ENCODE measurements around the gene RHCG. TPM values are rescaled to one million over a fixed set of nuclear protein-coding genes. Genes with fewer than 3 reads are reported as not detected.

The RHCG gene
- total RNA-seq, 2 donors from 2014 or later: not detected

DNA sequence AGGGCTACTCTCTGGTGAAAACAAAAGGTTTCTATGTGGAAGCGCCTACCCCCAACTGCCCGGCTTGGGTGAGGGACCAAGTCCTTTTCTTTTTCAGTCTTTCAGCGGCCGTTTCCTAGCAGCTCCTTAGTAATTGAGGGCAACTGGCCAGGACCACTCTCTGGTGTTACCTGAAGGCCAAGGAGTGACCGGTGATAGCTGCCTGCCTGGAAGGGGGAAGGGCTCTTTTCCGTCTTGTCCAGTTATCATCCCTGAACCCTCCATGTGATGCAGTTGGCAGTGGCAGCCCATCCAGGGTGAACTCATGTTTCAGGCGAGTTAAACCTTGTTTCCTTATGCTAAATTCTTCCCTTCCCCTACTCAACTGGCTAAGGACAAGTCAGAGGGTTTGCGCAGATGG, 33.3 kb downstream of the RHCG start:
- no peak for ATAC-seq (ENCODE audit: insufficient number of reproducible peaks, low FRiP score, low read depth)
- H3K27ac ChIP-seq: no peak overlapping the region
- DNase-seq (ENCODE audit: low spot score): no peak
- H3K4me3 ChIP-seq: no peak overlapping the region
- TF ChIP-seq, protein P1, sequence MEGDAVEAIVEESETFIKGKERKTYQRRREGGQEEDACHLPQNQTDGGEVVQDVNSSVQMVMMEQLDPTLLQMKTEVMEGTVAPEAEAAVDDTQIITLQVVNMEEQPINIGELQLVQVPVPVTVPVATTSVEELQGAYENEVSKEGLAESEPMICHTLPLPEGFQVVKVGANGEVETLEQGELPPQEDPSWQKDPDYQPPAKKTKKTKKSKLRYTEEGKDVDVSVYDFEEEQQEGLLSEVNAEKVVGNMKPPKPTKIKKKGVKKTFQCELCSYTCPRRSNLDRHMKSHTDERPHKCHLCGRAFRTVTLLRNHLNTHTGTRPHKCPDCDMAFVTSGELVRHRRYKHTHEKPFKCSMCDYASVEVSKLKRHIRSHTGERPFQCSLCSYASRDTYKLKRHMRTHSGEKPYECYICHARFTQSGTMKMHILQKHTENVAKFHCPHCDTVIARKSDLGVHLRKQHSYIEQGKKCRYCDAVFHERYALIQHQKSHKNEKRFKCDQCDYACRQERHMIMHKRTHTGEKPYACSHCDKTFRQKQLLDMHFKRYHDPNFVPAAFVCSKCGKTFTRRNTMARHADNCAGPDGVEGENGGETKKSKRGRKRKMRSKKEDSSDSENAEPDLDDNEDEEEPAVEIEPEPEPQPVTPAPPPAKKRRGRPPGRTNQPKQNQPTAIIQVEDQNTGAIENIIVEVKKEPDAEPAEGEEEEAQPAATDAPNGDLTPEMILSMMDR (IDR thresholded peaks at IDR 0.05): no peak
- H3K27me3 ChIP-seq (replicated peaks; ENCODE audit: insufficient read depth): no peaks in the 10 kb centered on the region
- no peaks in the 10 kb centered on the region for H3K9me3 ChIP-seq
- no peaks in the 10 kb centered on the region for H3K4me1 ChIP-seq (ENCODE audit: control insufficient read depth in 1 of 2, low read depth in 2 of 2)
- no peaks in the 10 kb centered on the region for H3K36me3 ChIP-seq

DNA sequence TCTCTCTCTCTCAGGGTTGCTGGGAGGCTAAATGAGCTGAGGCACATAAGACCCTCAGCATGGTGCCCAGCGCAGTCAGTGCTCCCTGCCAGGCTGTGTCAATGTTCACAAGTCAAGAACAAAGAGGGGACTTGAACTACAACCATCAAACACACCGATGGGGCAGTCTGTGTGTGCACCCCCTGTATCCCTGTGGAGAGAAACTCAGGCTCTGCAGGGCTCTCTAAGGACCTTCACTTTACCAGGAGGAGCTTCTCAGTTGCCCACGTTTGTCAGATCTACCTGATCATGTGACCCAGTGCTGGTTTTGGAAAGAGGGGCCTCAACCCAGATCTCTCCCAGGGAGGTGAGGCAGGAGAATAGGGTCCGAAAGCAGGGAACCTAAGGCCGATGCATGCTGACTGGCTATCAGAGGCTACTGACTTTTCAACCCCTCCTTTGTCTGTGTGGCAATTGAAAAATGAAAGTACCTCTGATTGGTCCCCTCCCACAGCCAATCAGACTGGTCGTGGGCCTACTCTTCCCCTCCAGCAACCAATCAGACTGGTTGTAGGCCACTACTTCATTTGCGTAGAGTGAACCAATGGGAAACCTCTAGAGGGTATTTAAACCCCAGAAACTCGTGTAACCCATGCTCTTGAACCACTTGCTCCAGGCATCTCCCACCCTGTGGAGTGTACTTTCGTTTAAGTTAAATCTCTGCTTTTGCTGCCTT, 34.0 kb downstream of the RHCG start:
- H3K4me3 ChIP-seq: no peak overlapping the region
- H3K4me1 ChIP-seq (ENCODE audit: control insufficient read depth in 1 of 2, low read depth in 2 of 2): no peaks in the 10 kb centered on the region
- ATAC-seq (ENCODE audit: insufficient number of reproducible peaks, low FRiP score, low read depth): no peak
- no peaks in the 10 kb centered on the region for H3K36me3 ChIP-seq
- no peak for DNase-seq (ENCODE audit: low spot score)
- H3K27ac ChIP-seq: no peak overlapping the region
- TF ChIP-seq, protein P1 (IDR thresholded peaks at IDR 0.05): no peak
- H3K9me3 ChIP-seq: no peaks in the 10 kb centered on the region
- no peaks in the 10 kb centered on the region for H3K27me3 ChIP-seq (replicated peaks; ENCODE audit: insufficient read depth)

DNA sequence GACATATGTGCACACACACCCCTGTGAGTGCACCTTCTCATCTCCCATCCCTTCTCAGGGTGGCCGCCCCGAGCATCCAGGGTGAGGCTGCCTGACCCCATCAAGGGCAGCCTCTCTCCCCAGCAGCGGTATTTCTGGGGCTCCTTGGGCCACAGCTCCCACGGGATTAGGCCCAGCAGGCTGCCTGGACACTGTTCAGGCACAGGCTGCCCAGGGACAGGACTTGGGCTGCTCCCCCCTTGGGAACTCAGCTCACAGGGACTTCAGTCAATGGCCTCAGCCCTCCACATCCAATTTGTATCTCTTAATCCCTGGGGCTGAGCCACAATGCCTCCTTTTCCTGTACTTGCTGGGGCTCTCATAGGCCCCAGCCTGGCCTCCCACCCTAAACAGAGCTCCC, 35.0 kb downstream of the RHCG start:
- H3K36me3 ChIP-seq: no peaks in the 10 kb centered on the region
- TF ChIP-seq, protein P1 (IDR thresholded peaks at IDR 0.05): no peak
- H3K27me3 ChIP-seq (replicated peaks; ENCODE audit: insufficient read depth): no peaks in the 10 kb centered on the region
- ATAC-seq (ENCODE audit: insufficient number of reproducible peaks, low FRiP score, low read depth): no peak
- no peak overlapping the region for H3K27ac ChIP-seq
- H3K4me1 ChIP-seq (ENCODE audit: control insufficient read depth in 1 of 2, low read depth in 2 of 2): no peaks in the 10 kb centered on the region
- no peak for DNase-seq (ENCODE audit: low spot score)
- no peaks in the 10 kb centered on the region for H3K9me3 ChIP-seq
- H3K4me3 ChIP-seq: no peak overlapping the region

DNA sequence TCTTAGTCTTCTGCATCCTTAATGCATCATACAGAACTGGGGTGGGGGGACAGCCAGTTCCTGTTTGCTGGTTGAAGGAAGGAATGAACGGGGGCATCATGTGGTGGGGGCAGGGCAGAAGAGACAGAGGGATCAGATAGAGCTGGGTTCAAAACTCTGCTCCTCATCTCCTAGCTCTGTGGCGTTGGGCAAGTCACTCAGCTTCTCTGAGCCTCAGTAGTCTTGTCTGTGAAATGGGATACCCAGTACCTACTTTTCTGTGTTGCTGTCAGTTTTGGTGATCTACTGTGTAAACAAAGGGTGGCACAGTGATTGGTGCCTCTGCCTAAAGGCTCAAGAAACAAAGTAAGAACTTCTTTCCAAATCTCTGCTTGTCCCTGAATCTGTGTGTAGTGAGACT, 36.3 kb downstream of the RHCG start:
- no peak for DNase-seq (ENCODE audit: low spot score)
- no peaks in the 10 kb centered on the region for H3K9me3 ChIP-seq
- TF ChIP-seq, protein P1 (IDR thresholded peaks at IDR 0.05): no peak
- no peaks in the 10 kb centered on the region for H3K27me3 ChIP-seq (replicated peaks; ENCODE audit: insufficient read depth)
- H3K4me1 ChIP-seq (ENCODE audit: control insufficient read depth in 1 of 2, low read depth in 2 of 2): no peaks in the 10 kb centered on the region
- no peak overlapping the region for H3K4me3 ChIP-seq
- ATAC-seq (ENCODE audit: insufficient number of reproducible peaks, low FRiP score, low read depth): no peak
- H3K27ac ChIP-seq: no peak overlapping the region
- H3K36me3 ChIP-seq: no peaks in the 10 kb centered on the region

DNA sequence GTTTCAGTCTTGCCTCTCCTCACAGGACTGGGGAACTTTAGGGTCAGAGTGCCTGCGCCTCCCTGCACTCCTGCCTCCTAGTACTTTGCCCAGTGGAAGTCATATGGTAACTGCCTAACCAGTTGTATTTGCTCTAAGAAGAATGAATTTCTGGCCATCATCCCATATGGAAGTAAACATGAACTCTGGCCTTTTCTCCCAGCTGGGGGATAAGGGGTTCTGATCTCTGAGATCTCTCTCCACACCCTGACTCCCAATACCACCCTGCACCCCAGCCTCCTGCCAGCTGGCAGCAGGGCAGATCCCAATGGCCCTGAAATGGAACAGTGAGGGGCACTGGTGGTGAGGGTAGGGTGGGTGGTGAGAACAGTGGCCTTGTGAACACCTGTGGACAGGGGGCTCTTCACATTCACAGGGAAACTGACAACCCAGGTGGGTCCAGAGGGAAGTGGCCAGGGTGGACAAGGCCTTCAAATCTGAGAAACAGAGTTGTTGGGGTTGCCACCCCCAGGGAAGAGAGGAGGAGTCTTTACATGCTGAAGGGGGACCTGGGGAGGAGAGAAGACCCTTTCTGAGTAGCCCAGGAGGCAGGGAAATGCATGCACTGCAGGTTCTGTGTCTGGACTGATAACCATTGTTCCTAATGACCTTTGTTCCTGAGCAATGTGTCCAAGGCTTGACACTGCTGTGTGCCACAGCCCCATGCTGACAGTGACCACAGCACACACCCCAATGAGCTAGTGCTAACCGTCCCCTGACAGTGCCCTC, 36.9 kb downstream of the RHCG start:
- no peak overlapping the region for H3K27ac ChIP-seq
- no peaks in the 10 kb centered on the region for H3K9me3 ChIP-seq
- no peak overlapping the region for H3K4me3 ChIP-seq
- no peaks in the 10 kb centered on the region for H3K36me3 ChIP-seq
- ATAC-seq (ENCODE audit: insufficient number of reproducible peaks, low FRiP score, low read depth) (no peak), DNase-seq (ENCODE audit: low spot score) (no peak)
- H3K4me1 ChIP-seq (ENCODE audit: control insufficient read depth in 1 of 2, low read depth in 2 of 2): no peaks in the 10 kb centered on the region
- H3K27me3 ChIP-seq (replicated peaks; ENCODE audit: insufficient read depth): no peaks in the 10 kb centered on the region
- TF ChIP-seq, protein P1 (IDR thresholded peaks at IDR 0.05): no peak
